ENCODE measurements around the gene BCKDK.
A peak's percentile ranks its signal among the peaks of the same experiment; 100 is the strongest.
"Not testable (repeated sequence)": the region's sequence is repeated elsewhere in the genome, so short reads cannot be mapped to it uniquely, and the experiment has no call there.

Gene BCKDK

DNA sequence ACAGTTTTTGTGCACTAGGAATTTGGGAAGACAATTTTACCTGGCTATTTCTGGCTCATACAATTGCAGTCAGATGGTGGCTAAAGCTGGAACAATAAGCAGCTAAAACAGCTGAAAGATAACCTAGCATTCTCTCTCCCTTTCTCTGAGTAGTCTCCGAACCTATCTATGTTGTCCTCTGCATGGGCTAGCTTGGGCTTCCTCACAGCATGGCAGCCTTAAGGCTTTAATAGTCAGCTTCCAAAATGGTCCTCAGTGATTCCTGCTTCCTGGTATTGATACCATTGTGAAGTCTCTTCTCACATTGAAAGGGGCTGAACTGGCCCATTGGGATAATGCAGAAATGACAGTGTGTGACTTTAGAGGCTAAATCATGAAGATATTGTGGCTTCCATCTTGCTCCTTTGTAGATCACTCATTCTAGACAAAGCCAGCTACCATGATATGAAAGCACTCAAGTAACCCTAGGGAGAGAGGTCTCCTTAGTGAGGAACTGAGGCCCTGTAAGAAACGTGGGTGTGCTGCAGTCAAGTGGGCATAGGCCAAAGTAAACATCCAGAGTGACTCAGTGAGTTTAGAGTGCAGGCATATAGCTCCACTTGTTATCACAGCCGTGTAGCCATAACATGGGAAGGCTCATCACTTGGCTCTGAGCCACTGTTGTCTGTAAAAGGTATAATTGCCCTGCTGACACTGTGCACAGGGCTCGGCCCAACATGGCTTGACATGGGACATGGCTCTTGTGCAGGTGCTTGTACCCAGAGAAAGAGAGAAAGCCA lies 8.1 kb upstream of the BCKDK start:
- no peak for DNase-seq (ENCODE audit: low spot score)

DNA sequence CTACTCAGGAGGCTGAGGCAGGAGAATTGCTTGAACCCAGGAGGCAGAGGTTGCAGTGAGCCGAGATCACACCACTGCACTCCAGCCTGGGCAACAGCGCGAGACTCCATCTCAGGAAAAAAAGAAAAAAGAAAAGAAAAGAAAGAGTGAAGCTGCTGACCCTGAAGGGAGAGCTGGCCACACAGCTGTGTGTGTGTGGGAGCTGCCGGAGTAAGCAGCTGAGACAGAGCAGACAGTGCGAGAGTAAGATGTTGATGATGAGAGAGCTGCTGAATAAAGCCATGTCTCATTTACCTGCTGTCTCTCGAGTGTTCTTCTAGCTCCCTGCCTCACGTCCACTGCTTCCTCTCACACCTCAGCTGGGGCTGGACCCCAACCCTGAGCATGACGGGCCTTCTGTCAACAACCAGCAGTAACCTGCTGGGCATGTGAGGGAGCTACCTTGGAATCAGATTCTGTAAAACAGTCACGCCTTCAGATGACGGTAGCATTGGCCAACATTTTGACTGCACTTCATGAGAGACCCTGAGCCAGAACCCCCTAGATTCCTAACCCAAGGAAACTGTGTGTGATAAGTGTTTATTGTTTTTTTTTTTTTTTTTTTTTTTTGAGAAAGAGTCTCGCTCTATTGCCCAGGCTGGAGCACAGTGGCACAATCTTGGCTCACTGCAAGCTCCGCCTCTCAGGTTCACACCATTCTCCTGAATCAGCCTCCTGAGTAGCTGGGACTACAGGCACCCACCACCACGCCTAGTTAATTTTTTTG lies 7.1 kb upstream of the BCKDK start:
- DNase-seq (ENCODE audit: low spot score): not testable (repeated sequence)

DNA sequence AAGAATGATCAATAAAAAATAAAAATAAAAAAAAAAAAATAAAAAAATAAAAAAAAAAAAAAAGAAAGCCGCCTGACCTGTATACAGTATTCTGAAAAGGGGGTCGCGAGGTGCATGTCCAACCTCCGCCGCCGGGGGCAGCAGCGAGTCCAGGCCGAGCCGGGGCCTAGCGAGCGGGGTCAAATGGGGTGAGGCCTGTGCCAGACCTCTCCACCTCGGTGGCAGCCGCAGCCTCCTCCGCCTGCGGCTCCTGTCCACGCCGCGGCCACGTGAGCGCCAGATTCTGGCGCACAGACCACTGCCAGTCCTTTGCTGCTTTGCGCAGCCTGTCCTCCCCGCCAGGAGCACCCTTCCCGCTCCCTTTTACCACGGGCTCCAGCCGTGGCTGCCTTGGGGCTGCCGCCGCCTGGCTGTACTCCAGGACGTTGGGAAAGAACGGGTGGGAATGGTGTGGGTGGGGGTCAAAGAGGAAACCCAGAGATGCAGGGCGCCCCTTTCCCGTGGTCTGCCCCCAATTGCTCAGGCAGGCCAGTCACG lies 2.4 kb upstream of the BCKDK start:
- DNase-seq (ENCODE audit: low spot score): peak; percentile 87

- no peak for DNase-seq (ENCODE audit: low spot score)
Measured at GRCh38 chr16:31106509-31107464, 1.4 kb upstream of the BCKDK start.

DNA sequence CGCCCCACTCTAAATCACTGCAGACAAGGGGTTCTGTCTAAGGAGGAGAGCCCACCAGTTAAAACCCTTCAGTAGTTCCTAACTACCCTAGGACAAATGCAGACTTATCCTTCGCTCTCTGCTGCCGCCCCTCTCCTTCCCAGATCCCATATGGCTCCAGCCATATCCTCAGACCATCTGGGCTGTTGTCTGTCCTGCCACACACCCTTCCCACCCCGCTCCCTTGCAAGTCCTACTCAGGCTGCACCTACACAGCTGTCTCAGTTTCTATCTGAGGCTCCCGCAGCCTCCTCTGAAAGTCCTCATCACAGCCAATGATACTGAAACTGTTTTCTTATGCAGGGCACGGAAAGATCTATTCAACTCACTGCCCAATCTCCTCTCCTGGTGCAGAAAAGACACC lies 720 bp upstream of the BCKDK start:
- DNase-seq (ENCODE audit: low spot score): no peak

DNA sequence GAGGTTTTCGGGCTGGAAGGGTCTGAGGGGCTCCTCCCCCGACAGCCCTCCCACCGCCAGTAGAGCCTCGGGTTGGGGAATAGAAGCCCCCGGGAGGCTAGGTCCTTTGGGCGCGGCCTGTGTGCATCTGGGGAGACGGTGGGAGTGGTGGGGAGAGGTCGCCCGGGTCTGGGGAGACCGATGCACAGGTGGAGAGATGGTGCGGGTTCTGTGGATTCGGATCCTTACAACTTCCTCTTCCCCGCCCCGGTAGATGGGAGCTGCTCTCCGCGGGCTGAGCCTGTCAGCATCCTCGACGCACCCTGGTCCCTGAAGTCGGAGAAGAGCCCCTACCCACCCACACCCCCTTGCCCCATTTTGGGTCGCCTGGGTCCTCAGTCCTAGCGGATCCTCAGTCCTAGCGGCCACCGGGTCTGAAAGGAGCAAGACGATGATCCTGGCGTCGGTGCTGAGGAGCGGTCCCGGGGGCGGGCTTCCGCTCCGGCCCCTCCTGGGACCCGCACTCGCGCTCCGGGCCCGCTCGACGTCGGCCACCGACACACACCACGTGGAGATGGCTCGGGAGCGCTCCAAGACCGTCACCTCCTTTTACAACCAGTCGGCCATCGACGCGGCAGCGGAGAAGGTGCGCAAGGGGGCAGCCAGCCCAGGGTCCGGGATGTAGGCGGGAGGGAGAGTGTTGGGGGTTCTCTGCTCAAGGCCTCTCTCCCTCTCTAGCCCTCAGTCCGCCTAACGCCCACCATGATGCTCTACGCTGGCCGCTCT lies 790 bp downstream of the BCKDK start:
- DNase-seq (ENCODE audit: low spot score): no peak

GRCh38 chr16:31109622-31110021 lies 1.4 kb downstream of the BCKDK start:
- no peak for DNase-seq (ENCODE audit: low spot score)

DNA sequence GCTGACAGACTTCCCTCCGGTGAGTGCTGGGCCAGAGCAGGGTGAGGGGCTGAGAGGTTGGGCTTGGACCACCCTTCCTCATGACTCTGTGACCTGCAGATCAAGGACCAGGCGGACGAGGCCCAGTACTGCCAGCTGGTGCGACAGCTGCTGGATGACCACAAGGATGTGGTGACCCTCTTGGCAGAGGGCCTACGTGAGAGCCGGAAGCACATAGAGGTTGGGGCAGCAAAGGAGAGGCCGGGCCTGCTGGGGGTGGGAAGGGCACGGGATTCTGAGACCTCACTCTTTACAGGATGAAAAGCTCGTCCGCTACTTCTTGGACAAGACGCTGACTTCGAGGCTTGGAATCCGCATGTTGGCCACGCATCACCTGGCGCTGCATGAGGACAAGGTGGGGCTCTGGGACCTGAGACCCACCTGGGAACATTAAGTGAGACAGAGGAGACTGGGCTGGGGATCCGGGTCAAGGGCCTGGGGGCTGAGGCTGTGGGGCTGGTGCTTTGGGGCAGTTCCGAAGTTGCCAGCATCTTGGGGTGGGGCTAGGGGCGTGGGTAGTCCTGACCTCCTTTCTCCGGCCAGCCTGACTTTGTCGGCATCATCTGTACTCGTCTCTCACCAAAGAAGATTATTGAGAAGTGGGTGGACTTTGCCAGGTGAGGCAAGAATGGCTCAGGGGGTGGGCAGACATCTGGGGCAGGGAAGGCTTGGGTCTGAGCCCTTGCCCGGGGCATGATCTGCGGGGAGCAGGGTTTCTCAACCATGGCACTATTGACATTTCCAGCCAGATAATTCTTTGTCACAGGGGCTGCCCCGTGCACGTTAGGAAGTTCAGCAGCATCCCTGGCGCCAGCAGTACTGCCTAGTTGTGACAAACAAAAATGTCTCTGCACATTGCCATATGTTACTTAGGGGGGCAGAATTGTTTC lies 2.2 kb downstream of the BCKDK start:
- DNase-seq (ENCODE audit: low spot score): no peak

GRCh38 chr16:31111881-31112466 lies 3.8 kb downstream of the BCKDK start:
- DNase-seq (ENCODE audit: low spot score): no peak

DNA sequence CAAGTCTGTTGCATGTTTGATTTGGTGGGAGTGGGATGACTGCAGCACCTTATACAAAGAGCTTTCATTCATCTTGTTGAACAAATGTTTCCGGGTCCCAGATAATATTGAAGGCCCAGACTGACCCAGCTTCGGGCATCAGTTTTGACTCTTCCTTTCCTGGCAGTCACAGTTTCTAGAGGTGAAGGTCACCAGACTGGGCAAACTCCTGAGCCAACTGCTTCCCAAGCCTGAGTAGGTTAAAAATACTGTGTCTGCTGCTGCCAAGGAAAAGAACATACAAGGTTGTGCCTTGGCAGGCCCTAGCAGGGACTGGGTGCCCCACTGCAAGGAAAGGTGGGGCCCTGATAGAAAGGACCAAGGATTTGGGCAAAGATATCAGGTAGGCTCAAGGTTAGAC lies 4.5 kb downstream of the BCKDK start:
- DNase-seq (ENCODE audit: low spot score): no peak

GRCh38 chr16:31113121-31114120 lies 5.2 kb downstream of the BCKDK start:
- DNase-seq (ENCODE audit: low spot score): no peak

- DNase-seq (ENCODE audit: low spot score): no peak
Measured at GRCh38 chr16:31114468-31114867, 6.3 kb downstream of the BCKDK start.

DNA sequence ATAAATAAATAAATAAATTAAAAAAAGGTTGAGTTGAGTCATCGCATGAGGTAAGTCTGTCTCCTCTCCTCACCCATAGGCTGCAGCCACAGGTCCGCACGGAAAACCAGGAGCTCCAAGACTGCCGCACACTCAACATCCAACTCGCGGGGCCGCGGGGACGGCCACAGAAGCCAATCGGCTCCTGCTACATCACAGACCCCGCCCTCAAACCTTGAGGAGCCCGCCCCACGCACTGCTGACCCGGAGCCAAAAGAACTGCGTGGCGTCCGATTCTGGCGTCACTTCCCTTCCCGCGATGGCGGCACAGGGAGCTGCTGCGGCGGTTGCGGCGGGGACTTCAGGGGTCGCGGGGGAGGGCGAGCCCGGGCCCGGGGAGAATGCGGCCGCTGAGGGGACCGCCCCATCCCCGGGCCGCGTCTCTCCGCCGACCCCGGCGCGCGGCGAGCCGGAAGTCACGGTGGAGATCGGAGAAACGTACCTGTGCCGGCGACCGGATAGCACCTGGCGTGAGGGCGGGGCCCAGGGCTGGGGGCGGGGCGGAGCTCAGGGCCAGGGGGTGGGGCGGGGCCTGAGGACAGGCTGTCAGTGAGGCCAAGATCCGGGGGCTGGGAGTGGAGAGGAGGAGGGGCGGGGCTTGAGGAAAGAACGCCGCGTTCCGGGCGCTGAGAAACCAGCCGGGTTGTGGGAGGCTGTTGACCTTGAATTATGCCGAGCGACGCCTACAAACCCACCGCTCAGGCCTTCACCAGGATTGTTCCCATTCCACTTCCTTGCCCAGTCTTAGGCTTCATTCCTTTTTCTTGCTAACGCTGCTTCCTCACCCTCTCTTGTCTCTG lies 9.4 kb downstream of the BCKDK start, which contains the start of gene KAT8:
Gene KAT8, plus strand, starts transcription at position 281 of the 839 bp plus-strand sequence. Its CDS starts 18 bp downstream, at position 299.
- DNase-seq (ENCODE audit: low spot score): peak; percentile 98

- no peak for DNase-seq (ENCODE audit: low spot score)
Measured at GRCh38 chr16:31118223-31119155, 10.3 kb downstream of the BCKDK start.

- DNase-seq (ENCODE audit: low spot score): no peak
Measured at GRCh38 chr16:31120129-31120528, 11.9 kb downstream of the BCKDK start.

- no peak for DNase-seq (ENCODE audit: low spot score)
Measured at GRCh38 chr16:31125844-31126243, 17.7 kb downstream of the BCKDK start.
